ENCODE results near the gene ADAMTS17. TPM values are rescaled to one million over a fixed set of nuclear protein-coding genes. Genes with fewer than 3 reads are reported as not detected.

ADAMTS17 gene
- total and polyA plus RNA-seq, 9 of the 15 experiments (the other 6 are each of a cell fraction or from before 2014, with no cell fraction given): 0.01 to 0.14 (median 0.07) TPM; not detected in 6

DNA sequence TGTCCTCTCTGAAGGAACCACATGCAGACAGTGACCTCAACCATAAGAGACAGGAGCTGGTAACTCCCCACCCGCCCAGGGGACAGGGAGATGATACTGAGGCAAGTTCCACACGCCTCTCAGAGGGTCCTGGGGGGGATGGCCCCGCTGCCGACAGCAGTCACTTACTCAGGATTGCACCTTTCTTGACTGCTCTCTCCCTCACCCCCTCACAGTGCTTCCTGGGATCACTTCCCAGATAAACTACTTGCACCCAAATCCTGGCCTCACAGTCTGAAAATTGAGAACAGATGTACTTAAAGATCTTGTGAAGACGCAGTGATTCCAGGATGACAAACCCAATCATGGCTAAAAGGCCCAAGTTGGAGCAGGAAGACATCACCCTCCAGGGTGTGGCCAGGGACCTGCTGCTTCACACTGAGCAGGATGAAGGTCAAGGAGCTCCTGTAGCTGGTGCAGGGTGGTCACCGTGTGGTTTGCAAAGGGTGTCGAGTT, 207.6 kb downstream of the ADAMTS17 start (continued):
- TF ChIP-seq U2AF2 (optimal IDR thresholded peaks at IDR 0.05; ENCODE audit: low read depth, low read length): no peak
- TF ChIP-seq, protein P1, sequence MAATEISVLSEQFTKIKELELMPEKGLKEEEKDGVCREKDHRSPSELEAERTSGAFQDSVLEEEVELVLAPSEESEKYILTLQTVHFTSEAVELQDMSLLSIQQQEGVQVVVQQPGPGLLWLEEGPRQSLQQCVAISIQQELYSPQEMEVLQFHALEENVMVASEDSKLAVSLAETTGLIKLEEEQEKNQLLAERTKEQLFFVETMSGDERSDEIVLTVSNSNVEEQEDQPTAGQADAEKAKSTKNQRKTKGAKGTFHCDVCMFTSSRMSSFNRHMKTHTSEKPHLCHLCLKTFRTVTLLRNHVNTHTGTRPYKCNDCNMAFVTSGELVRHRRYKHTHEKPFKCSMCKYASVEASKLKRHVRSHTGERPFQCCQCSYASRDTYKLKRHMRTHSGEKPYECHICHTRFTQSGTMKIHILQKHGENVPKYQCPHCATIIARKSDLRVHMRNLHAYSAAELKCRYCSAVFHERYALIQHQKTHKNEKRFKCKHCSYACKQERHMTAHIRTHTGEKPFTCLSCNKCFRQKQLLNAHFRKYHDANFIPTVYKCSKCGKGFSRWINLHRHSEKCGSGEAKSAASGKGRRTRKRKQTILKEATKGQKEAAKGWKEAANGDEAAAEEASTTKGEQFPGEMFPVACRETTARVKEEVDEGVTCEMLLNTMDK (IDR thresholded peaks at IDR 0.05; ENCODE audit: borderline replicate concordance, insufficient read depth, low read depth, low read length, poor library complexity, severe bottlenecking): no peak
- TF ChIP-seq, protein P2, sequence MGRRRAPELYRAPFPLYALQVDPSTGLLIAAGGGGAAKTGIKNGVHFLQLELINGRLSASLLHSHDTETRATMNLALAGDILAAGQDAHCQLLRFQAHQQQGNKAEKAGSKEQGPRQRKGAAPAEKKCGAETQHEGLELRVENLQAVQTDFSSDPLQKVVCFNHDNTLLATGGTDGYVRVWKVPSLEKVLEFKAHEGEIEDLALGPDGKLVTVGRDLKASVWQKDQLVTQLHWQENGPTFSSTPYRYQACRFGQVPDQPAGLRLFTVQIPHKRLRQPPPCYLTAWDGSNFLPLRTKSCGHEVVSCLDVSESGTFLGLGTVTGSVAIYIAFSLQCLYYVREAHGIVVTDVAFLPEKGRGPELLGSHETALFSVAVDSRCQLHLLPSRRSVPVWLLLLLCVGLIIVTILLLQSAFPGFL (CRISPR knock-in tag; IDR thresholded peaks at IDR 0.05): no peak
- no peak for TF ChIP-seq ZNF12 (CRISPR knock-in tag; IDR thresholded peaks at IDR 0.05)
- no peak for TF ChIP-seq RFX7 (CRISPR knock-in tag; IDR thresholded peaks at IDR 0.05)
- no peak for TF ChIP-seq NCOA2 (IDR thresholded peaks at IDR 0.05; ENCODE audit: partially characterized antibody in 2 of 2)
- TF ChIP-seq EP400 (IDR thresholded peaks at IDR 0.05): no peak
- no peak for TF ChIP-seq RNF2 (IDR thresholded peaks at IDR 0.05)
